BLaER1 treated with 17β-estradiol and CSF1 and Interleukin-3, amounts not matched to agents 10 nM and 100 nM (cell line): ENCODE measurements around the gene SHFL.

Experiments used
- H3K27ac ChIP-seq, 11 experiments: shearing (Covaris generic); formaldehyde crosslinking; 2 replicates each; pipeline ENCODE4 v1.8.1; 2022
- H3K27me3 ChIP-seq, 11 experiments: shearing (Covaris generic); formaldehyde crosslinking; 2 replicates each; pipeline ENCODE4 v1.8.1; 2022
- H3K36me3 ChIP-seq, 11 experiments: shearing (Covaris generic); formaldehyde crosslinking; 2 replicates each; pipeline ENCODE4 v1.8.1; 2022
- H3K4me1 ChIP-seq, 10 experiments: shearing (Covaris generic); formaldehyde crosslinking; 2 replicates each; pipeline ENCODE4 v1.8.1; 2022
- H3K4me2 ChIP-seq, 11 experiments: shearing (Covaris generic); formaldehyde crosslinking; 2 replicates each; pipeline ENCODE4 v1.8.1; 2022
- H3K4me3 ChIP-seq, 10 experiments: shearing (Covaris generic); formaldehyde crosslinking; 2 replicates each; pipeline ENCODE4 v1.8.1; 2022
- H3K9ac ChIP-seq, 11 experiments: shearing (Covaris generic); formaldehyde crosslinking; 2 replicates each; pipeline ENCODE4 v1.8.1; 2022
- H3K9me3 ChIP-seq, 11 experiments: shearing (Covaris generic); formaldehyde crosslinking; replicated peaks in 1 of 11; 2 replicates each; pipeline ENCODE4 v1.8.1; 2022
- H4K20me1 ChIP-seq, 11 experiments: shearing (Covaris generic); formaldehyde crosslinking; 2 replicates each; pipeline ENCODE4 v1.8.1; 2022
- Cebpa-rat ChIP-seq, 11 experiments: shearing (Covaris generic); IDR thresholded peaks; 2 replicates each; pipeline ENCODE4 v1.8.1; 2022

Gene SHFL

GRCh38 chr19:10113964-10114650 is 28.0 kb downstream of the SHFL start:
- Histone ChIP-seq H3K4me3 (peak overlapping the region in 3 of 10 experiments; percentile 44 to 93 (median 83); a peak in 6 of 20 replicates), H3K27me3 (no peaks in the 10 kb centered on the region), H4K20me1 (peaks cover 46 to 98% (median 69%) of the 10 kb centered on the region in 11 experiments; a peak in 21 of 22 replicates), H3K4me2 (peak overlapping the region; percentile 84 to 100 (median 98); a peak in 21 of 22 replicates), H3K4me1 (peaks cover 84 to 98% (median 95%) of the 10 kb centered on the region in 10 experiments), H3K9ac (peak overlapping the region in 9 of 11 experiments; percentile 86 to 99 (median 96); a peak in 14 of 22 replicates), H3K36me3 (peaks cover 75 to 89% (median 78%) of the 10 kb centered on the region in 11 experiments), H3K9me3 (no peaks in the 10 kb centered on the region), H3K27ac (peak overlapping the region in 10 of 11 experiments; percentile 87 to 99 (median 96); a peak in 17 of 22 replicates)
- TF ChIP-seq Cebpa-rat (IDR thresholded peaks at IDR 0.05): no peak

- Histone ChIP-seq H4K20me1 (peaks cover 46 to 95% (median 70%) of the 10 kb centered on the region in 11 experiments; a peak in 21 of 22 replicates), H3K4me3 (peak overlapping the region in 1 of 10 experiments; percentile 93; a peak in 2 of 20 replicates), H3K27me3 (no peaks in the 10 kb centered on the region), H3K4me1 (peaks cover 77 to 91% (median 88%) of the 10 kb centered on the region in 10 experiments), H3K36me3 (peaks cover 68 to 82% (median 71%) of the 10 kb centered on the region in 11 experiments), H3K4me2 (peak overlapping the region in 7 of 11 experiments; percentile 84 to 100 (median 98); a peak in 9 of 22 replicates), H3K27ac (peak overlapping the region in 6 of 11 experiments; percentile 27 to 98 (median 92); a peak in 10 of 22 replicates), H3K9ac (peak overlapping the region in 4 of 11 experiments; percentile 37 to 96 (median 94); a peak in 5 of 22 replicates), H3K9me3 (no peaks in the 10 kb centered on the region)
- TF ChIP-seq Cebpa-rat (IDR thresholded peaks at IDR 0.05): no peak
Measured at GRCh38 chr19:10114651-10115391, 28.7 kb downstream of the SHFL start.

GRCh38 chr19:10115392-10116084 is 29.4 kb downstream of the SHFL start:
- TF ChIP-seq Cebpa-rat (IDR thresholded peaks at IDR 0.05): no peak
- Histone ChIP-seq H3K4me2 (peak overlapping the region in 6 of 11 experiments; percentile 22 to 100 (median 94); a peak in 8 of 22 replicates), H3K27me3 (no peaks in the 10 kb centered on the region), H3K4me3 (no peak overlapping the region; a peak in 1 of 20 replicates), H3K9ac (peak overlapping the region in 6 of 11 experiments; percentile 11 to 96 (median 66); a peak in 6 of 22 replicates), H3K36me3 (peaks cover 61 to 75% (median 63%) of the 10 kb centered on the region in 11 experiments), H3K4me1 (peaks cover 77 to 91% (median 88%) of the 10 kb centered on the region in 10 experiments), H4K20me1 (peaks cover 46 to 88% (median 69%) of the 10 kb centered on the region in 11 experiments; a peak in 21 of 22 replicates), H3K27ac (peak overlapping the region in 3 of 11 experiments; percentile 10 to 20 (median 11); a peak in 2 of 22 replicates), H3K9me3 (no peaks in the 10 kb centered on the region)

GRCh38 chr19:10116085-10116865 is 30.2 kb downstream of the SHFL start:
- peak overlapping the region in 7 of 11 experiments; percentile 37 to 96 (median 95); a peak in 7 of 22 replicates for H3K9ac ChIP-seq
- H3K27ac ChIP-seq: peak overlapping the region in 4 of 11 experiments; percentile 8 to 28 (median 12); a peak in 2 of 22 replicates
- H3K4me1 ChIP-seq: peaks cover 77 to 91% (median 88%) of the 10 kb centered on the region in 10 experiments
- peak overlapping the region in 10 of 11 experiments; percentile 22 to 100 (median 96); a peak in 14 of 22 replicates for H3K4me2 ChIP-seq
- H3K9me3 ChIP-seq: no peaks in the 10 kb centered on the region
- H4K20me1 ChIP-seq: peaks cover 46 to 80% (median 69%) of the 10 kb centered on the region in 11 experiments; a peak in 21 of 22 replicates
- peak overlapping the region in 1 of 10 experiments; percentile 97; a peak in 1 of 20 replicates for H3K4me3 ChIP-seq
- H3K36me3 ChIP-seq: peaks cover 54 to 67% (median 56%) of the 10 kb centered on the region in 11 experiments
- no peaks in the 10 kb centered on the region for H3K27me3 ChIP-seq
- TF ChIP-seq Cebpa-rat (IDR thresholded peaks at IDR 0.05): no peak

GRCh38 chr19:10116866-10117616 is 30.9 kb downstream of the SHFL start:
- H4K20me1 ChIP-seq: peaks cover 46 to 74% (median 69%) of the 10 kb centered on the region in 11 experiments; a peak in 21 of 22 replicates
- peak overlapping the region; percentile 84 to 100 (median 97); a peak in 20 of 22 replicates for H3K4me2 ChIP-seq
- H3K27ac ChIP-seq: peak overlapping the region in 4 of 11 experiments; percentile 11 to 28 (median 27); a peak in 5 of 22 replicates
- peak overlapping the region in 5 of 10 experiments; percentile 12 to 97 (median 48); a peak in 7 of 20 replicates for H3K4me3 ChIP-seq
- H3K9ac ChIP-seq: peak overlapping the region in 9 of 11 experiments; percentile 50 to 97 (median 95); a peak in 14 of 22 replicates
- peaks cover 52 to 60% (median 56%) of the 10 kb centered on the region in 11 experiments for H3K36me3 ChIP-seq
- H3K4me1 ChIP-seq: peaks cover 78 to 91% (median 88%) of the 10 kb centered on the region in 10 experiments
- no peaks in the 10 kb centered on the region for H3K9me3 ChIP-seq
- H3K27me3 ChIP-seq: no peaks in the 10 kb centered on the region
- no peak for TF ChIP-seq Cebpa-rat (IDR thresholded peaks at IDR 0.05)

- H3K4me3 ChIP-seq: peak overlapping the region; percentile 83 to 97 (median 93)
- no peak for TF ChIP-seq Cebpa-rat (IDR thresholded peaks at IDR 0.05)
- H4K20me1 ChIP-seq: peaks cover 37 to 55% (median 50%) of the 10 kb centered on the region in 11 experiments; a peak in 21 of 22 replicates
- no peaks in the 10 kb centered on the region for H3K27me3 ChIP-seq
- peaks cover 46 to 57% (median 50%) of the 10 kb centered on the region in 11 experiments for H3K36me3 ChIP-seq
- H3K27ac ChIP-seq: peak overlapping the region; percentile 82 to 97 (median 93)
- H3K4me1 ChIP-seq: peaks cover 69 to 91% (median 82%) of the 10 kb centered on the region in 10 experiments
- H3K4me2 ChIP-seq: peak overlapping the region; percentile 84 to 100 (median 97)
- no peaks in the 10 kb centered on the region for H3K9me3 ChIP-seq
- H3K9ac ChIP-seq: peak overlapping the region; percentile 90 to 97 (median 95)
Measured at GRCh38 chr19:10118960-10119359, 32.8 kb downstream of the SHFL start.
